COLO829 (cell line): ENCODE data around the gene SCAND1.
"Not testable (repeated sequence)": the region's sequence is repeated elsewhere in the genome, so short reads cannot be mapped to it uniquely, and the experiment has no call there.

ENCODE experiments used
- DNase-seq: peaks from one replicate; pipeline ENCODE4 v3.0.0; 2012; ENCODE audit warnings: low spot score

Gene SCAND1

GRCh38 chr20:35954200-35954906 is at the start of gene SCAND1:
Gene SCAND1 (minus strand): TSS chr20:35954502. CDS start chr20:35954284, 218 bp downstream.
- peak; percentile 99 for DNase-seq

- no peak for DNase-seq
Observed at GRCh38 chr20:36004045-36004444, 49.7 kb upstream of the SCAND1 start.

- no peak for DNase-seq
Observed at GRCh38 chr20:36002855-36003254, 48.6 kb upstream of the SCAND1 start.

- not testable (repeated sequence) for DNase-seq
Observed at GRCh38 chr20:36001331-36001730, 47.0 kb upstream of the SCAND1 start.

GRCh38 chr20:35996492-35996891 is 42.2 kb upstream of the SCAND1 start:
- DNase-seq = not testable (repeated sequence)

- DNase-seq = peak; percentile 81
Observed at GRCh38 chr20:35994994-35995453, 40.7 kb upstream of the SCAND1 start.

GRCh38 chr20:35992713-35993335 is 38.5 kb upstream of the SCAND1 start:
- DNase-seq = peak; percentile 87

- peak; percentile 70 for DNase-seq
Observed at GRCh38 chr20:35991142-35991771, 37.0 kb upstream of the SCAND1 start.

GRCh38 chr20:35988910-35989463 is 34.7 kb upstream of the SCAND1 start:
- no peak for DNase-seq

- no peak for DNase-seq
Observed at GRCh38 chr20:35985806-35986205, 31.5 kb upstream of the SCAND1 start.

GRCh38 chr20:35984382-35984781 is 30.1 kb upstream of the SCAND1 start:
- no peak for DNase-seq

- no peak for DNase-seq
Observed at GRCh38 chr20:35981969-35982368, 27.7 kb upstream of the SCAND1 start.

GRCh38 chr20:35979544-35979943 is 25.2 kb upstream of the SCAND1 start:
- no peak for DNase-seq

GRCh38 chr20:35978041-35978513 is 23.8 kb upstream of the SCAND1 start:
- peak; percentile 32 for DNase-seq

GRCh38 chr20:35975576-35976373 is 21.5 kb upstream of the SCAND1 start:
- DNase-seq = no peak

- no peak for DNase-seq
Observed at GRCh38 chr20:35974256-35974655, 20.0 kb upstream of the SCAND1 start.

GRCh38 chr20:35972462-35972861 is 18.2 kb upstream of the SCAND1 start:
- DNase-seq = peak; percentile 50

GRCh38 chr20:35971981-35972380 is 17.7 kb upstream of the SCAND1 start:
- DNase-seq = no peak

- no peak for DNase-seq
Observed at GRCh38 chr20:35968930-35969329, 14.6 kb upstream of the SCAND1 start.

GRCh38 chr20:35967979-35968640 is 13.8 kb upstream of the SCAND1 start, which contains the start of gene CNBD2:
Gene CNBD2 (plus strand): TSS chr20:35968590. CDS start chr20:35968763, 173 bp downstream.
- DNase-seq = no peak

- no peak for DNase-seq
Observed at GRCh38 chr20:35963878-35964277, 9.6 kb upstream of the SCAND1 start.
